ENCODE results near the gene SDC4.
"Not testable (repeated sequence)": the region's sequence is repeated elsewhere in the genome, so short reads cannot be mapped to it uniquely, and the experiment has no call there.

SDC4 gene

GRCh38 chr20:45355209-45356084 lies 7.2 kb upstream of the SDC4 start:
- TF ChIP-seq CTCF (conservative IDR thresholded peaks at IDR 0.05), result no peak
- TF ChIP-seq ZFX (IDR thresholded peaks at IDR 0.05), result no peak
- no peak overlapping the region for H3K27ac ChIP-seq

GRCh38 chr20:45354423-45355208 lies 6.4 kb upstream of the SDC4 start:
- no peak for TF ChIP-seq ZFX (IDR thresholded peaks at IDR 0.05)
- H3K27ac ChIP-seq, result no peak overlapping the region

- no peak overlapping the region for H3K27ac ChIP-seq
- TF ChIP-seq ZFX (IDR thresholded peaks at IDR 0.05) (no peak), CTCF (conservative IDR thresholded peaks at IDR 0.05) (no peak)
Measured at GRCh38 chr20:45353746-45354145, 5.5 kb upstream of the SDC4 start.

GRCh38 chr20:45352729-45353128 lies 4.5 kb upstream of the SDC4 start:
- TF ChIP-seq ZFX (IDR thresholded peaks at IDR 0.05) (no peak), CTCF (conservative IDR thresholded peaks at IDR 0.05) (no peak)
- H3K27ac ChIP-seq, result no peak overlapping the region

GRCh38 chr20:45350795-45351194 lies 2.6 kb upstream of the SDC4 start:
- not testable (repeated sequence) for H3K27ac ChIP-seq

- no peak overlapping the region for H3K27ac ChIP-seq
- no peak for TF ChIP-seq ZFX (IDR thresholded peaks at IDR 0.05)
- no peak for TF ChIP-seq CTCF (conservative IDR thresholded peaks at IDR 0.05)
Measured at GRCh38 chr20:45350217-45350616, 2.0 kb upstream of the SDC4 start.

GRCh38 chr20:45347297-45347935 lies 808 bp downstream of the SDC4 start:
- TF ChIP-seq ZFX (IDR thresholded peaks at IDR 0.05), result no peak
- TF ChIP-seq CTCF (conservative IDR thresholded peaks at IDR 0.05), result no peak
- peak overlapping the region; percentile 89 for H3K27ac ChIP-seq

GRCh38 chr20:45346851-45347250 lies 1.4 kb downstream of the SDC4 start:
- peak overlapping the region; percentile 89 for H3K27ac ChIP-seq
- TF ChIP-seq CTCF (conservative IDR thresholded peaks at IDR 0.05), result no peak
- no peak for TF ChIP-seq ZFX (IDR thresholded peaks at IDR 0.05)

Data from C4-2B (cell line).